HCT116 (cell line): ENCODE data around the gene KIF26A. TPM values are rescaled to one million over a fixed set of nuclear protein-coding genes. Genes with fewer than 3 reads are reported as not detected.

ENCODE experiments used
- ATAC-seq: fragments of 200-7000 bp; cut with Tn5 transposase; 2 replicates; pipeline ENCODE4 v1.9.1; 2020; ENCODE audit warnings: mild to moderate bottlenecking, moderate library complexity
- BruUV-seq: library from RNA; stranded (reverse); fragments of 400-500 nt; replicated peaks from 2 replicates; lab custom pipeline; 2021; lab: Mats Ljungman, UMichigan
- CTCF ChIA-PET: fragments of 300-600 bp; sonication (Branson Sonifier 250); formaldehyde crosslinking; loops from one replicate; lab custom pipeline; 2021; ENCODE audit warnings: antibody characterized with exemption; lab: Charles Lee
- POLR2A ChIA-PET: fragments of 300-600, 350-600 bp; sonication (Branson Sonifier 250); formaldehyde crosslinking; loops from one replicate; lab custom pipeline; 2021; ENCODE audit warnings: antibody characterized with exemption; lab: Charles Lee
- RAD21 ChIA-PET, 2 experiments: fragments of 300-600 bp; sonication (Branson Sonifier 250); formaldehyde crosslinking; loops; one replicate each; lab custom pipeline; 2023; ENCODE audit warnings: low total read pairs in 2 of 2; ENCODE audit not compliant: uncharacterized antibody in 2 of 2, unreplicated experiment in 2 of 2, low non-redundant PET in 1 of 2; lab: Charles Lee
- DNase-seq: peaks from one replicate; pipeline ENCODE4 v3.0.0-alpha.2; 2010; ENCODE audit warnings: low read depth, low spot score
- H2AFZ ChIP-seq: fragments of 200-600 bp; shearing (Covaris generic), sonication (generic); 2 replicates; pipeline ENCODE4 v1.6.1; 2017; ENCODE audit warnings: low read depth, mixed run types, mixed read lengths, antibody characterized with exemption, low read length; ENCODE audit not compliant: poor library complexity, severe bottlenecking
- H3K27ac ChIP-seq: 2 replicates; pipeline ENCODE4 v1.5.1; 2012; ENCODE audit warnings: low read depth, low read length
- H3K27me3 ChIP-seq: fragments of 200-600 bp; sonication (generic); 2 replicates; pipeline ENCODE4 v1.6.1; 2016; ENCODE audit warnings: mixed run types, low read length, mixed read lengths; ENCODE audit not compliant: insufficient read depth
- H3K36me3 ChIP-seq, 2 experiments: fragments of 200-500 bp in 1 of 2; fragments of 200-600 bp in 1 of 2; sonication (Bioruptor generic) in 1 of 2; sonication (generic) in 1 of 2; 2 replicates each; pipeline versions ENCODE4 v1.5.1 to v1.6.1; 2014 to 2016; ENCODE audit warnings: low read length in 2 of 2, inconsistent platforms in 1 of 2, mixed read lengths in 1 of 2, mixed run types in 1 of 2; ENCODE audit not compliant: insufficient read depth in 2 of 2, control insufficient read depth in 1 of 2
- H3K4me1 ChIP-seq, 2 experiments: fragments of 200-600 bp in 1 of 2; sonication (generic) in 1 of 2; 2 replicates each; pipeline versions ENCODE4 v1.5.1 to v1.6.1; 2012 to 2017; ENCODE audit warnings: low read length in 2 of 2, inconsistent platforms in 1 of 2, mild to moderate bottlenecking in 1 of 2, mixed read lengths in 1 of 2, mixed run types in 1 of 2, moderate library complexity in 1 of 2; ENCODE audit not compliant: insufficient read depth in 2 of 2, control insufficient read depth in 1 of 2
- H3K4me2 ChIP-seq: fragments of 200-600 bp; sonication (generic); 2 replicates; pipeline ENCODE4 v1.6.1; 2017; ENCODE audit warnings: mixed run types, low read length, mixed read lengths
- H3K4me3 ChIP-seq, 2 experiments: fragments of 200-600 bp in 1 of 2; sonication (generic) in 1 of 2; replicated peaks in 1 of 2; 2 replicates each; pipeline ENCODE4 v1.5.1; 2011 to 2016; ENCODE audit warnings: low read length in 2 of 2, control low read depth in 1 of 2, low read depth in 1 of 2, mild to moderate bottlenecking in 1 of 2, mixed read lengths in 1 of 2, mixed run types in 1 of 2
- H3K79me2 ChIP-seq: fragments of 200-600 bp; sonication (generic); 2 replicates; pipeline ENCODE4 v1.6.1; 2017; ENCODE audit warnings: mild to moderate bottlenecking, mixed run types, low read length, moderate library complexity, mixed read lengths; ENCODE audit not compliant: insufficient read depth
- H3K9ac ChIP-seq: fragments of 200-600 bp; sonication (generic); 2 replicates; pipeline ENCODE4 v1.6.1; 2016; ENCODE audit warnings: low read length, mixed read lengths
- H3K9me2 ChIP-seq: fragments of 200-600 bp; sonication (generic), shearing (Covaris generic); 2 replicates; pipeline ENCODE4 v1.6.1; 2017; ENCODE audit warnings: mixed run types, mild to moderate bottlenecking, moderate library complexity; ENCODE audit not compliant: insufficient read depth
- H3K9me3 ChIP-seq, 2 experiments: fragments of 200-500 bp in 1 of 2; fragments of 200-600 bp in 1 of 2; sonication (Bioruptor generic) in 1 of 2; sonication (generic) in 1 of 2; 2 replicates each; pipeline ENCODE4 v1.6.1; 2014 to 2017; ENCODE audit warnings: low read length in 2 of 2, mixed read lengths in 2 of 2, inconsistent platforms in 1 of 2, low read depth in 1 of 2, mild to moderate bottlenecking in 1 of 2, mixed run types in 1 of 2, moderate library complexity in 1 of 2; ENCODE audit not compliant: control insufficient read depth in 1 of 2, insufficient read depth in 1 of 2
- H4K20me1 ChIP-seq: fragments of 200-600 bp; sonication (generic), shearing (Covaris generic); 2 replicates; pipeline ENCODE4 v1.6.1; 2017; ENCODE audit warnings: mixed run types, mild to moderate bottlenecking, moderate library complexity; ENCODE audit not compliant: insufficient read depth
- CTCF ChIP-seq, 3 experiments: fragments of 200-600 bp in 1 of 3; sonication (generic) in 1 of 3; IDR thresholded peaks in 2 of 3; conservative IDR thresholded peaks in 1 of 3; 2 replicates each; pipeline ENCODE4 v1.5.1; 2012 to 2017; ENCODE audit warnings: low read depth in 2 of 3, low read length in 2 of 3, antibody characterized with exemption in 1 of 3, borderline replicate concordance in 1 of 3, control low read depth in 1 of 3, mild to moderate bottlenecking in 1 of 3, mixed read lengths in 1 of 3, mixed run types in 1 of 3, moderate library complexity in 1 of 3; ENCODE audit not compliant: insufficient read depth in 1 of 3
- EGR1 ChIP-seq: IDR thresholded peaks from 2 replicates; pipeline ENCODE4 v1.6.1; 2012; ENCODE audit warnings: low read depth
- EZH2phosphoT487 ChIP-seq: fragments of 200-600 bp; IDR thresholded peaks from 2 replicates; pipeline ENCODE4 v1.6.1; 2018; ENCODE audit warnings: antibody characterized with exemption, borderline replicate concordance
- JUND ChIP-seq: IDR thresholded peaks from 2 replicates; pipeline ENCODE4 v1.6.1; 2012
- ZNF274 ChIP-seq: fragments of 200-500 bp; sonication (Bioruptor generic); IDR thresholded peaks from 2 replicates; pipeline ENCODE4 v1.6.1; 2014; ENCODE audit warnings: mild to moderate bottlenecking, low read depth, low read length, inconsistent platforms
- intact Hi-C: fragments of 100-400 bp; cut with micrococcal nuclease; formaldehyde crosslinking; loops from 2 replicates; pipeline ENCODE4 v1.10.0; 2022
- total RNA-seq: library from RNA; stranded (reverse); gene quantifications from one replicate; pipeline ENCODE4 v1.2.1, GENCODE V29; 2021; ENCODE audit not compliant: unreplicated experiment
- TF ChIP-seq, protein P1 (sequence below): IDR thresholded peaks from 2 replicates; pipeline ENCODE4 v1.6.1; 2012
- TF ChIP-seq, protein P2 (sequence below): IDR thresholded peaks from 2 replicates; pipeline ENCODE4 v1.6.1; 2012; ENCODE audit warnings: low read depth

KIF26A gene
- total RNA-seq, 1 experiment from 2014 or later, result 10.2 TPM

DNA sequence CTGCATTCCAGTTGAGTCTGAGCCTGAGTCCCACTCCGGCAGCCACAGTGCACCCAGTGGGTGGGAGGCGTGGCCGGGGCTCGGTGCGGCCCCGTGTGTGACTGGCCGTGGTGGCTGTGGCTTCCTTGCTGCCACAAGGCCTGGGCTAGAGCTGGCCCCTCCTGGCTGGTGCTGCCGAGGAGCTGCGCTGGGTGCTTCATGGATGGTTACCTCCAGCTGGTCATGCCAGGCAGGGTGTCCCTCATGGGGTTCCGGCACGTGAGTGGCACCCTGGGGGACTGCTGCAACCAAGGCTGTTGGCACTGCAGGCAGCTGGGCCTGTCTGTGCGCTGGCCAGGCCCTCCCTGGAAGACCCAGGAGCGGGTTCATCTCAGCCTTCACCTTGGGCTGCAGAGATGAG, 62.7 kb downstream of the KIF26A start:
- Histone ChIP-seq H3K79me2 (no peaks in the 10 kb centered on the region), H3K27me3 (peaks cover 3% of the 10 kb centered on the region; the same call in 1 of the 2 replicates), H2AFZ (no peak overlapping the region), H3K9me3 (no peaks in the 10 kb centered on the region), H3K4me1 (no peaks in the 10 kb centered on the region), H3K4me3 (no peak overlapping the region), H3K36me3 (no peaks in the 10 kb centered on the region), H4K20me1 (no peaks in the 10 kb centered on the region), H3K4me2 (no peak overlapping the region), H3K9ac (no peak overlapping the region), H3K27ac (no peak overlapping the region), H3K9me2 (no peaks in the 10 kb centered on the region)
- TF ChIP-seq ZNF274, result no peak
- no peak for TF ChIP-seq EZH2phosphoT487
- TF ChIP-seq, protein P1, sequence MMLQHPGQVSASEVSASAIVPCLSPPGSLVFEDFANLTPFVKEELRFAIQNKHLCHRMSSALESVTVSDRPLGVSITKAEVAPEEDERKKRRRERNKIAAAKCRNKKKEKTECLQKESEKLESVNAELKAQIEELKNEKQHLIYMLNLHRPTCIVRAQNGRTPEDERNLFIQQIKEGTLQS, result no peak
- no peak for TF ChIP-seq CTCF (IDR thresholded peaks at IDR 0.05 in 2 of 3, conservative IDR thresholded peaks at IDR 0.05 in 1 of 3; ENCODE audit: borderline replicate concordance in 1 of 3, insufficient read depth in 1 of 3, low read depth in 2 of 3, low read length in 2 of 3)
- TF ChIP-seq EGR1, result no peak
- TF ChIP-seq, protein P2, sequence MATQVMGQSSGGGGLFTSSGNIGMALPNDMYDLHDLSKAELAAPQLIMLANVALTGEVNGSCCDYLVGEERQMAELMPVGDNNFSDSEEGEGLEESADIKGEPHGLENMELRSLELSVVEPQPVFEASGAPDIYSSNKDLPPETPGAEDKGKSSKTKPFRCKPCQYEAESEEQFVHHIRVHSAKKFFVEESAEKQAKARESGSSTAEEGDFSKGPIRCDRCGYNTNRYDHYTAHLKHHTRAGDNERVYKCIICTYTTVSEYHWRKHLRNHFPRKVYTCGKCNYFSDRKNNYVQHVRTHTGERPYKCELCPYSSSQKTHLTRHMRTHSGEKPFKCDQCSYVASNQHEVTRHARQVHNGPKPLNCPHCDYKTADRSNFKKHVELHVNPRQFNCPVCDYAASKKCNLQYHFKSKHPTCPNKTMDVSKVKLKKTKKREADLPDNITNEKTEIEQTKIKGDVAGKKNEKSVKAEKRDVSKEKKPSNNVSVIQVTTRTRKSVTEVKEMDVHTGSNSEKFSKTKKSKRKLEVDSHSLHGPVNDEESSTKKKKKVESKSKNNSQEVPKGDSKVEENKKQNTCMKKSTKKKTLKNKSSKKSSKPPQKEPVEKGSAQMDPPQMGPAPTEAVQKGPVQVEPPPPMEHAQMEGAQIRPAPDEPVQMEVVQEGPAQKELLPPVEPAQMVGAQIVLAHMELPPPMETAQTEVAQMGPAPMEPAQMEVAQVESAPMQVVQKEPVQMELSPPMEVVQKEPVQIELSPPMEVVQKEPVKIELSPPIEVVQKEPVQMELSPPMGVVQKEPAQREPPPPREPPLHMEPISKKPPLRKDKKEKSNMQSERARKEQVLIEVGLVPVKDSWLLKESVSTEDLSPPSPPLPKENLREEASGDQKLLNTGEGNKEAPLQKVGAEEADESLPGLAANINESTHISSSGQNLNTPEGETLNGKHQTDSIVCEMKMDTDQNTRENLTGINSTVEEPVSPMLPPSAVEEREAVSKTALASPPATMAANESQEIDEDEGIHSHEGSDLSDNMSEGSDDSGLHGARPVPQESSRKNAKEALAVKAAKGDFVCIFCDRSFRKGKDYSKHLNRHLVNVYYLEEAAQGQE, result no peak
- TF ChIP-seq JUND, result no peak
- CTCF ChIA-PET, result no interaction called here
- RAD21 ChIA-PET, result no interaction called here
- DNase-seq (no peak), ATAC-seq (no peak)
- intact Hi-C loops, result no loop called here
- BruUV-seq, result no TSS peak
- POLR2A ChIA-PET, result no interaction called here
